GM19452 (cell line): ENCODE measurements around the gene TEDC1.

Source experiments
- ATAC-seq: cut with Tn5 transposase; IDR thresholded peaks from one replicate; pipeline ENCODE4 v1.9.1; 2021; ENCODE audit not compliant: unreplicated experiment

The TEDC1 gene

GRCh38 chr14:105484069-105484996 lies 6.7 kb upstream of the TEDC1 start:
- no peak for ATAC-seq

GRCh38 chr14:105484997-105485393 lies 6.1 kb upstream of the TEDC1 start:
- ATAC-seq, result no peak

GRCh38 chr14:105485739-105486162 lies 5.3 kb upstream of the TEDC1 start:
- no peak for ATAC-seq

- no peak for ATAC-seq
Measured at GRCh38 chr14:105486163-105486973, 4.7 kb upstream of the TEDC1 start, which contains the start of gene CRIP1. TSS of gene CRIP1 (plus strand) at chr14:105486886. CDS start at chr14:105487260, 374 bp downstream.

- ATAC-seq, result no peak
Measured at GRCh38 chr14:105486974-105487448, 4.0 kb upstream of the TEDC1 start.

GRCh38 chr14:105487449-105487985 lies 3.5 kb upstream of the TEDC1 start:
- no peak for ATAC-seq

- ATAC-seq, result no peak
Measured at GRCh38 chr14:105487986-105488777, 2.9 kb upstream of the TEDC1 start.

GRCh38 chr14:105488781-105489541 lies 2.1 kb upstream of the TEDC1 start:
- no peak for ATAC-seq

- no peak for ATAC-seq
Measured at GRCh38 chr14:105489542-105490266, 1.3 kb upstream of the TEDC1 start.

GRCh38 chr14:105490267-105490571 lies 827 bp upstream of the TEDC1 start:
- peak; percentile 2 for ATAC-seq

GRCh38 chr14:105491366-105491973 lies 424 bp downstream of the TEDC1 start:
- no peak for ATAC-seq

GRCh38 chr14:105492031-105492970 lies 1.3 kb downstream of the TEDC1 start:
- no peak for ATAC-seq

GRCh38 chr14:105492971-105493871 lies 2.2 kb downstream of the TEDC1 start:
- no peak for ATAC-seq

- no peak for ATAC-seq
Measured at GRCh38 chr14:105493921-105494605, 3.0 kb downstream of the TEDC1 start.

- no peak for ATAC-seq
Measured at GRCh38 chr14:105494606-105494929, 3.5 kb downstream of the TEDC1 start.
